HL-60/S4 treated with phorbol 12-myristate 13-acetate at 8.2 ng/mL for 4 days and 3 days (cell line): ENCODE data around the gene ASPDH.

Source experiments
- in situ Hi-C: fragments of 300-500 bp; cut with MboI; formaldehyde crosslinking; loops from 2 replicates; pipeline ENCODE4 v1.15.0; 2022; ENCODE audit warnings: low sequenced_read_pairs

Gene ASPDH

GRCh38 chr19:50513746-50514345 is at the start of gene ASPDH:
Gene ASPDH, minus strand, starts transcription at chr19:50513913. Its CDS starts 90 bp downstream, at chr19:50513823.
- in situ Hi-C loops: no loop called here

DNA sequence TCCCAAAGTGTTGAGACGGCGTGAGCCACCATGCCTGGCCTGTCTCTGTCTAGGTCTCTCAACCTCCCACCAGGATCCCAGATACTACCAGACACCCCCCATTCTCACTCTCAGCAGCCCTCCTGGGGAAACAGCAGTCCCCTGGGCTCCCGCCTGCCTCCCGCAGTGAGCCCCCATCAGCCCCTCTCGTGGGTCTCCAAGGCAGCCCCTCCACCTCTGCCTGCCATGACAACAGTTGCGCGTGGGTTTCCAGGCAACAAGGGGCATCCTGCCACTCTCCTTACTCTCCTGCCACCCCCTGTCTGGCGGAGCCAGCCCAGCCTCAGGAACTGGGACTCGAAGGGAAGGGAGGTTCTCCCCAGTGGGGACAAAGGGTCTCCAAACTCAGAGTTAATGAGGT is 49.3 kb upstream of the ASPDH start:
- in situ Hi-C loops: no loop called here

- in situ Hi-C loops: no loop called here
Observed at GRCh38 chr19:50562329-50562728, 48.6 kb upstream of the ASPDH start.

DNA sequence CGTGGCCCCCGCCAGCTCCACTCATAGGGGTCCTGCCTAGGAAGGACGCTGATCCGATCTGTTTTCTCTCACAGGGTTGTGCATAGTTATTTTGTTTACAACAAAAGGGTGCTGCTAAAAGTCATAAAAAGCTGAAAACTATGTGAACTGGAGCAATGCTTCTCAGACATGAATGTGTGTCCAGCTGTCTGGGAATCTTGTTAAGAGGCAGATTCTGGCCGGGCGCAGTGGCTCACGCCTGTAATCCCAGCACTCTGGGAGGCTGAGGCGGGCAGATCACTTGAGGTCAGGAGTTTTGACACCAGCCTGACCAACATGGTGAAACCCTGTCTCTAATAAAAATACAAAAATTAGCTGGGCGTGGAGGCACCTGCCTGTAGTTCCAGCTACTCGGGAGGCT is 45.9 kb upstream of the ASPDH start:
- in situ Hi-C loops: no loop called here

GRCh38 chr19:50558449-50558848 is 44.7 kb upstream of the ASPDH start:
- in situ Hi-C loops: no loop called here

DNA sequence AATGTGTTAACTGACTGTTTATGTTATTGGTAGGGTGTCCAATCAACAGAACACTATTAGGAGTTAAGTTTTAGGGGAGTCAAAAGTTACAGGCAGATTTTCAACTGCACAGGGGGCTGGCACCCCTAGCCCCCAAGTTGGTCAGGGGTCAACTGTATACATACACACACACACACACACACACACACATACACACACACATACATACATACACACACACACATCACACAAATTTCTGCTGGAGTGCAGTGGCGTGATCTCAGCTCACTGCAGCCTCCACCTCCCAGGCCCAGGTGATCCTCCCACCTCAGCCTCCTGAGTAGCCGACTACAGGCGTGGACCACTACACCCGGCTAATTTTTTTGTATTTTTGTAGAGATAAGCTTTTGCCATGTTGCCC is 44.3 kb upstream of the ASPDH start:
- in situ Hi-C loops: no loop called here

- in situ Hi-C loops: no loop called here
Observed at GRCh38 chr19:50557009-50557613, 43.4 kb upstream of the ASPDH start.

- in situ Hi-C loops: no loop called here
Observed at GRCh38 chr19:50556282-50557008, 42.7 kb upstream of the ASPDH start.

- in situ Hi-C loops: no loop called here
Observed at GRCh38 chr19:50555450-50556281, 42.0 kb upstream of the ASPDH start.

DNA sequence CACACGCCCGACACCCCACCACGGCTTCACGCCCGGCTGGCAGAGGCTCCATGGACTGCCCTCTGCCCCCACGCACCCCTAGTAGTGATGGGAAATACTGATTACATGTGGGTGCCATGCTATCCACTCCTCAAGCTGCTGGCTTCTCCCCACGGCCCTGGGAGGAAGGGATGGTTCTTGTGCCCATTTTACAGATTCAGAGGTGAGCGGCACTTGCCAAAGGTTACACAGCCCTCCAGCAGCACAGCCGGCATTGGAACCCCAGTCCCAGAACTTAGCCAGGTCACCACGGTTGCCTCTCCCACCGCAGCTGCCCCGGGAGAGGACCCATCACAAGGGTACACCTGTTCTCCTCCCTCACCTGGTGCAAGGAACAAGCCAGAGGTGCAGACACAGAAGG is 41.3 kb upstream of the ASPDH start:
- in situ Hi-C loops: no loop called here

DNA sequence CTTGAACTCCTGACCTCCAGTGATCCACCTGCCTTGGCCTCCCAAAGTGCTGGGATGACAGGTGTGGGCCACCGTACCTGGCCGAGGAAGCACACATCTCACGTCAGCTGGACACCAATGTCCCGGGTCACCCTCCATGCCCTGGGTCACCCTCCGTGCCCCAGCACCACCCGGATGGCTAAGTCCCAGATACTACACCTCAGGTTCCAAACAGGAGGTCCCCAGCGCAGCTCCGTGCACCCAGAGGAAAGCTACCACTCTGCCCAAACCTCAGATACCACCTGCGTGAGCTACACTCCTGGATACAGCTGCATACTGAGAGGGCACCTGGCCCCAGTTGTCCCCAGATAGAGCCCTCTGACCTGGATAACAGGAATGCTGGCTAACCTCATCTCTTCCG is 40.5 kb upstream of the ASPDH start:
- in situ Hi-C loops: no loop called here

DNA sequence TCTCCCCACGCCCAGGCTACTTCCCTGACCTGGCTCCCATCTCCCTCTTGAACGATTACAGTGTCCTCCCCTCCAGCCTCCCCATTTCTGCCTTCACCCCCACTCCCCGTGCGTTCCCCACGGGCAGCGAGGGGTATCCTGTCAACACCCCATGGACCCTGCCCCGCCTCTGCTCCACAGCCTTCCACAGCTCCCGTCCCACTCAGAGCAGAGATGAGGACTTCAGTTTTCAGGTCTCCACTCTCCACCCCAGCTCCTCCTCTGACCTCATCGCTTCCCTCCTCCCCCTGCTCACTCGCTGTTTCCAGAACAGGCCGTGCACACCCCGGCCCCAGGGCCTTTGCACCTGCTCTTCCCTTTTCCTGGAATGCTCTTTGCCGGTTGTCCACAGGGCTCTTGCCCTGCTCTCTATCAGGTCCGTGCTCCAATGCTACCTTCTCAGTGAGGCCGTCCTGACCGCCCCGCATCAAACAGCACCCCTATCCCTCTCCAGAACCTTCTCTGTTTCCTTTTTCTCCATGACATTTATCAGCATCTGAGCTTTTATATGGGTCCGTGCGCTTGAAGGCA is 39.5 kb upstream of the ASPDH start:
- in situ Hi-C loops: no loop called here

DNA sequence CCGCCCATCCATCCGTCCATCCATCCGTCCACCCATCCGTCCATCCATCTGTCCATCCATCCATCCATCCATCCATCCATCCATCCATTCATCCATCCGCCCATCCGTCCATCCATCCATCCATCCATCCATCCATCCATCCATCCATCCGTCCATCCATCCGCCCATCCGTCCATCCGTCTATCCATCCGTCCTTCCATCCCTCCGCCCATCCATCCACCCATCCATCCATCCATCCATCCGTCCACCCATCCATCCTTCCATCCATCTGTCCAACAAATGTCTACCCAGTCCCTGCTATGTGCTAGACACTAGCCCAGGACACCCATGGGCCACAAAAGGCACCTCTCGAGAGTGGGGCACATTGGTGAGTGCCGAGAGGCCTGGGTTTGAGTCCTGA is 38.8 kb upstream of the ASPDH start:
- in situ Hi-C loops: no loop called here

DNA sequence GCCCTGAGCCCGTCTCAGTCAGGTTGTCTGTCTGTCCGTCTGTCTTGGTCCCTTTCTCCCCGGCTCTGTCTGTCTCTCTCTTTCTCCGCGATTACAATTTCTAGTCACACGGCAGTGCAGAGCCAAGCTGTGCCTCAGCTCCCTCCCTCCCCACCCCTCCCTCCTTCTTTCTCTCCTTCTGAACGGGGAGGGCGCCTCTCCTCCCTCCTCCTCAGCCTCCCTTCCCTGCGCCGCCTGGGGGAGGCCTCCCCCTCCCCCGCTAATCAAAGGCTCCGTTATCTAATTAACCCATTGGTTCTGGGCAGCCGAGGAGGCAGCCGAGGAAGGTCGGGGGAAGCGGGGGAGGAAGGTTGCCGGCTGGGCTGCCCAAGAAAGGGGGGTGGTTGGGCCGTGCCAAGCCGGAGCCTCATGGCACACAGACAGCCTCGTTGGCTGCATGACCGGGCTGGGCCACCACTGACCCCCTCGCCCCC is 38.0 kb upstream of the ASPDH start:
- in situ Hi-C loops: no loop called here

- in situ Hi-C loops: no loop called here
Observed at GRCh38 chr19:50551034-50551714, 37.5 kb upstream of the ASPDH start.

GRCh38 chr19:50550594-50550966 is 36.9 kb upstream of the ASPDH start:
- in situ Hi-C loops: no loop called here

GRCh38 chr19:50549927-50550593 is 36.3 kb upstream of the ASPDH start:
- in situ Hi-C loops: no loop called here

DNA sequence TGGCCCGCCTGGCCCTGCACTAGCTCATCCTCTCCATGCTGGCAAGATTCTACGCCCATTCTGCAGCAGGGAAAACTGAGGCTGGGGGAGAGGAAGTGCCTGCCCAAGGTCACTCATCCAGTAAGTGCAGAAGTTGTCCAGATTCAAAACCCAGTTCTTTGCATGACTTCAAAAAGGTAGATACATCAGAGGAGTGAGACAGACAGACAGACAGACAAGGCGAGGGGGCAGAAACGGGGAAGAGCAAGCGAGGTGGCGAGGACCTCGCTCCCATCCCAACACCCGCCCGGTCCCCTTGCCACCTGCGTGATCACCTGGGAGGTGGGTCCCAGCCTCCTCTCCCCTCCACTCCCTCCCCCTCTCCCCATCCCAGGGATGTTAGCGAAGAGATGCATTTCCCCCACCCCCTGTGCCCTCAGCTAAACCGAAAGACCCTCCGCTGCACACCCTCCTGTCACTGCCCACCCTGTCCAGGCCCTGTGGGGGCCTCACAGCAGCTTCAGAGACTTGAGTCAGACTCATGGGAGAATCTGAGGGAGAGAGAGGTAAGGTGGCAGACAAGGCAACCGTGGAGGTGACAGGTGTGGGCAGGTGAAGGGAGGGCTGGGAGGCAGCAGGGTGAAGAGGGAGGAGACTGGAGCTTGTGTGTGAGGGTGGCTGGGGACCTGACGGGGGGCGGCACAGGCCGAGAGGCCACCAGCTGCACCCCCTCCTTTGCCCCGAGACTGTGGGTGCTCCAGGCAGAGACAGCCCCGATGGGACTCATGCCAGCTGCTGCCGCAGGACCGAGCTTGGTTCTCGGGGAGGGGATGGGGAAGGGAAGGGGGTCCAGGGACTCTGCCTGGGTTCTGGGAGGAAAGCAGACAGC is 35.6 kb upstream of the ASPDH start:
- in situ Hi-C loops: no loop called here
